Thoracic aorta (tissue), 2 donors: Measurements from ENCODE around the gene MAN1B1. TPM values are rescaled to one million over a fixed set of nuclear protein-coding genes. Genes with fewer than 3 reads are reported as not detected.

Source experiments
- ATAC-seq: fragments of 150-250 bp; one replicate; pipeline ENCODE4 v1.8.0; 2017; ENCODE audit warnings: low read depth; ENCODE audit not compliant: insufficient number of reproducible peaks, low FRiP score
- DNase-seq: peaks from one replicate; pipeline ENCODE4 v3.0.0-alpha.2; 2020; ENCODE audit warnings: low spot score
- H3K27ac ChIP-seq, 2 donors: fragments of 200-600 bp; sonication (generic); 1 replicate in 1 of 2; 2 replicates in 1 of 2; pipeline ENCODE4 v1.5.1; 2016; ENCODE audit warnings: mild to moderate bottlenecking in 2 of 2, moderate library complexity in 2 of 2
- H3K27me3 ChIP-seq: fragments of 200-600 bp; sonication (generic); replicated peaks from 2 replicates; pipeline ENCODE4 v1.6.0; 2016; ENCODE audit warnings: mild to moderate bottlenecking; ENCODE audit not compliant: insufficient read depth
- H3K36me3 ChIP-seq: fragments of 200-600 bp; sonication (generic); one replicate; pipeline ENCODE4 v1.5.1; 2016
- H3K4me1 ChIP-seq, 2 donors: fragments of 200-600 bp; sonication (generic); 1 replicate in 1 of 2; 2 replicates in 1 of 2; pipeline versions ENCODE4 v1.5.1 to v1.6.0; 2016; ENCODE audit warnings: low read depth in 2 of 2, mild to moderate bottlenecking in 1 of 2; ENCODE audit not compliant: control insufficient read depth in 1 of 2
- H3K4me3 ChIP-seq: fragments of 200-600 bp; sonication (generic); 2 replicates; pipeline ENCODE4 v1.5.1; 2016; ENCODE audit warnings: mild to moderate bottlenecking
- H3K9me3 ChIP-seq: fragments of 200-600 bp; sonication (generic); 2 replicates; pipeline ENCODE4 v1.5.1; 2016
- total RNA-seq, 2 donors: library from RNA; depleted of rRNA; stranded (reverse); fragments of >200 nt; gene quantifications; one replicate each; pipeline versions ENCODE4 v1.1.0 to v1.2.3, GENCODE V29; 2016
- TF ChIP-seq, protein P1 (sequence below): fragments of 200-600 bp; sonication (generic); IDR thresholded peaks from one replicate; pipeline ENCODE4 v1.5.1; 2019; ENCODE audit warnings: antibody characterized with exemption

MAN1B1 gene
- total RNA-seq, 2 donors from 2014 or later = 32.9 to 52.9 TPM

DNA sequence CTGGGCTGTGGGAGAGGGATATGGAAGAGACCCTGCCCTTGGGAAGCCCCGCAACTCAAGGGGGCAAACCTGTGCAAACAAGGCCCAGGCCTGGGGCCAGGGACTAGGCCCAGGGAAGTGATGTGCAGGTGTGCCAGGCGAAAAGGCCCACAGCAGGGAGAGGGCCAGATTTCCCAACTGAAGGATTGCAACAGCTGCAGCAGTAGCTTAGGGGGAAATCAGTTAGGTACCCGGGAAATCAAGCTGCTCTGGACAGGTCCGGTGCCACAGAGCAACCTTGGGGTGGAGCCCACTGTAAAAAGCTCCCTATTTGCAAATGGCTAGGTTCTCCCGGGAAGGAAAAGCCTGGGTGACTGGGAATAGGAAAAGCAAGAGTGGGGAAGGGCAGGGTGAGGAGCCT is 62.6 kb downstream of the MAN1B1 start:
- no peaks in the 10 kb centered on the region for H3K36me3 ChIP-seq
- no peak overlapping the region for H3K27ac ChIP-seq
- TF ChIP-seq, protein P1, sequence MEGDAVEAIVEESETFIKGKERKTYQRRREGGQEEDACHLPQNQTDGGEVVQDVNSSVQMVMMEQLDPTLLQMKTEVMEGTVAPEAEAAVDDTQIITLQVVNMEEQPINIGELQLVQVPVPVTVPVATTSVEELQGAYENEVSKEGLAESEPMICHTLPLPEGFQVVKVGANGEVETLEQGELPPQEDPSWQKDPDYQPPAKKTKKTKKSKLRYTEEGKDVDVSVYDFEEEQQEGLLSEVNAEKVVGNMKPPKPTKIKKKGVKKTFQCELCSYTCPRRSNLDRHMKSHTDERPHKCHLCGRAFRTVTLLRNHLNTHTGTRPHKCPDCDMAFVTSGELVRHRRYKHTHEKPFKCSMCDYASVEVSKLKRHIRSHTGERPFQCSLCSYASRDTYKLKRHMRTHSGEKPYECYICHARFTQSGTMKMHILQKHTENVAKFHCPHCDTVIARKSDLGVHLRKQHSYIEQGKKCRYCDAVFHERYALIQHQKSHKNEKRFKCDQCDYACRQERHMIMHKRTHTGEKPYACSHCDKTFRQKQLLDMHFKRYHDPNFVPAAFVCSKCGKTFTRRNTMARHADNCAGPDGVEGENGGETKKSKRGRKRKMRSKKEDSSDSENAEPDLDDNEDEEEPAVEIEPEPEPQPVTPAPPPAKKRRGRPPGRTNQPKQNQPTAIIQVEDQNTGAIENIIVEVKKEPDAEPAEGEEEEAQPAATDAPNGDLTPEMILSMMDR = no peak
- DNase-seq = no peak
- H3K9me3 ChIP-seq = no peaks in the 10 kb centered on the region
- no peaks in the 10 kb centered on the region for H3K27me3 ChIP-seq
- ATAC-seq = no peak
- no peak overlapping the region for H3K4me3 ChIP-seq
- H3K4me1 ChIP-seq = no peaks in the 10 kb centered on the region

DNA sequence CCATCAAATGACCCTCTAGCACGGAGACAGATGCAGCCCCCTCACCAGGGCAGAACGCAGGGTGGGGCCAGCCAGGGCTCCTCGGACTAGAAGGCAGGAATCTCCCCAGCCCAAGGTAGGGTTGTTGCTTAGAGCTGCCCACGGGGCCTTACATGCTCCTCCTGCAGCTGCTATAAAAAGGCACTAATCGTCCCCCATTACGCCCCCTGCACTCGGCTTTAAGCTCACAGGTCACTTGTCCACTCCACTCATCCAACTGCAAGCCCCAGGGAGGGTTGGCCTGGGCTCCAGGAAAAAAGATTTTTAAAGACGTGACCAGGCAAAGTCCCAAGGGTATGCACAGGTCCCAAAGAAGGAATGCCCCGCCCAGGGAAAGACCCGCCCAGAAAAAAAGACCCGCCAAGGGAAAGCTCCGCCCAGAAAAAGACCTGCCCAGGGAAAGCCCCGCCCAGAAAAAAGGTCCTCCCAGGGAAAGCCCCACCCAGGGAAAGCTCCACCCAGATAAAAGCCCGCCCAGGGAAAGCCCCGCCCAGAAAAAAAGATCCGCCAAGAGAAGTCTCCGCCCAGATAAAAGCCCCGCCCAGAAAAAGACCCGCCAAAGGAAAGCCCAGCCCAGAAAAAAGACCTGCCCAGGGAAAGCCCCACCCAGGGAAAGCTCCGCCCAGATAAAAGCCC is 63.3 kb downstream of the MAN1B1 start:
- DNase-seq (no peak), ATAC-seq (no peak)
- no peak overlapping the region for H3K4me3 ChIP-seq
- H3K4me1 ChIP-seq = no peaks in the 10 kb centered on the region
- no peaks in the 10 kb centered on the region for H3K36me3 ChIP-seq
- no peak overlapping the region for H3K27ac ChIP-seq
- H3K9me3 ChIP-seq = no peaks in the 10 kb centered on the region
- no peaks in the 10 kb centered on the region for H3K27me3 ChIP-seq
- TF ChIP-seq, protein P1 = no peak

DNA sequence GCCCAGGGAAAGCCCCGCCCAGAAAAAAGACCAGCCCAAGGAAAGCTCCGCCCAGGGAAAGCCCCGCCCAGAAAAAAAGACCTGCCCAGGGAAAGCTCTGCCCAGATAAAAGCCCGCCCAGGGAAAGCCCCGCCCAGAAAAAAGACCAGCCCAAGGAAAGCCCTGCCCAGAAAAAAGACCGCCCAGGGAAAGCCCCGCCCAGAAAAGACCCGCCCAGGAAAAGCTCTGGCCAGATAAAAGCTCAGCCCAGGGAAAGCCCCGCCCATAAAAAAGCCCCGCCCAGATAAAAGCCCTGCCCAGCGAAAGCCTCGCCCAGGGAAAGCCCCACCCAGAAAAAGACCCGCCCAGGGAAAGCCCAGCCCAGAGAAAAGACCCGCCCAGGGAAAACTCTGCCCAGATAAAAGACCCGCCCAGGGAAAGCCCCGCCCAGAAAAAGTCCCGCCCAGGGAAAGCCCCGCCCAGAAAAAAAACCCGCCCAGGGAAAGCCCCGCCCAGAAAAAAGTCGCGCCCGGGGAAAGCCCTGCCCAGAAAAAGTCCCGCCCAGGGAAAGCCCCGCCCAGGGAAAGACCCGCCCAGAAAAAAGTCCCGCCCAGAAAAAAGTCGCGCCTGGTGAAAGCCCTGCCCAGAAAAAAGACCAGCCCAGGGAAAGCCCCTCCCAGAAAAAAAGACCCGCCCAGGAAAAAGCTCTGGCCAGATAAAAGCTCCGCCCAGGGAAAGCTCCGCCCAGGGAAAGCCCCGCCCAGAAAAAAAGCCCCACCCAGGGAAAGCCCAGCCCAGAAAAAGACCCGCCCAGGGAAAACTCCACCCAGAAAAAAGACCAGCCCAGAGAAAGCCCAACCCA is 64.1 kb downstream of the MAN1B1 start:
- Histone ChIP-seq H3K4me3 (no peak overlapping the region), H3K27me3 (peaks cover 6% of the 10 kb centered on the region), H3K4me1 (no peaks in the 10 kb centered on the region), H3K27ac (no peak overlapping the region), H3K9me3 (no peaks in the 10 kb centered on the region), H3K36me3 (no peaks in the 10 kb centered on the region)
- DNase-seq (no peak), ATAC-seq (no peak)
- TF ChIP-seq, protein P1 = no peak

DNA sequence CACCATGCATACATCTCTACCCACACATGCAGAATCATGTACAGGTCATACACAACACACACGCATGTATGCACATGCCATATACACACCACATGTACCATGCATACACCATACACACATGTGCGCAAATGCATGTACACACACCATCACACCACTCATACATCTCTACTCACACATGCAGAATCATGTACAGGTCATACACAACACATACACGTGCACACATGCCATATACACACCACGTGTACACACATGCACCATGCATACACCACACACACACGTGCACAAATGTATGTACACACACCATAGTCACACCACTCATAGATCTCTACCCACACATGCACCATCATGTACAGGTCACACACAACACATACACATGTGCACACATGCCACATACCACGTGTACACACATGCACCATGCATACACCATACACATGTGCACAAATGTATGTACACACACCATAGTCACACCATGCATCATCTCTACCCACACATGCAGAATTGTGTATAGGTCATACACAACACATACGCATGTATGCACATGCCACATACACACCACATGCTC is 66.1 kb downstream of the MAN1B1 start:
- no peak overlapping the region for H3K4me3 ChIP-seq
- no peak overlapping the region for H3K27ac ChIP-seq
- DNase-seq (no peak), ATAC-seq (no peak)
- H3K27me3 ChIP-seq = peaks cover 12% of the 10 kb centered on the region
- H3K9me3 ChIP-seq = no peaks in the 10 kb centered on the region
- peaks cover 0 to 5% of the 10 kb centered on the region in 2 donors for H3K4me1 ChIP-seq
- TF ChIP-seq, protein P1 = no peak
- no peaks in the 10 kb centered on the region for H3K36me3 ChIP-seq
